Stromal cell of bone marrow (primary cell): ENCODE results near the gene MSMO1.

ENCODE experiments used
- DNase-seq: peaks from one replicate; pipeline ENCODE4 v3.0.0-alpha.2; 2012; ENCODE audit warnings: low read depth

The MSMO1 gene

DNA sequence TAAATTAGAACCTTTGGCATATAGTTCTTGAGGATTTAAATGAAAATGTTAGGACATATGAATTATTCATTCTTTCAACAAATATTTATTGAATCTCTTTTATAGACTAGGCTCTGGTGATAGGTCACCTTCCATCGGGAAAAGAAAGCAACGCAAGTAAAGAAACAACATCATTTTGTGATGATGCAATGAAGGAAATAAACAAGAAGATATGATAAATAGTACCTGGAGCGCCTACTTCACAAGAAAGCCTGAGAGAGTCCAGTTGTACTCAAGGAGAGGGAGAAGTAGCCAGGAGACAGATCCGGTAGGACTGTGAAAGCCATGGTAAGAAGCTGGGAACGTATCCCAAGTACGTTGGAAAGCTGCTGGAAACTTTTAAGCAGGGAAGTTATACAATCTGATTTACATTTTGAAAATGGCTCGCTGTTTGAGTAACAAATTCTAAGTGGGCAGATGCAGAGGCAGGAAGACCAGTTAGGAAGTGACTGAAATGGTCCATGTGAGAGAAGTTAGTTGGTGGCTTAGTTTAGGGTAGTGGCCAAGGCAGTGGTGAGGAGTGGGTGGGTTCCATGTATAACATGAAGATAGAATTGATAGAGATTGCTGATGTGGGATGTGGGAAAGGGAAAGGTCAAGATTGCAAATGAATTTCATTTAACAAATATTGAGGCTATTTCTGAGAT lies 33.7 kb downstream of the MSMO1 start:
- DNase-seq: no peak

DNA sequence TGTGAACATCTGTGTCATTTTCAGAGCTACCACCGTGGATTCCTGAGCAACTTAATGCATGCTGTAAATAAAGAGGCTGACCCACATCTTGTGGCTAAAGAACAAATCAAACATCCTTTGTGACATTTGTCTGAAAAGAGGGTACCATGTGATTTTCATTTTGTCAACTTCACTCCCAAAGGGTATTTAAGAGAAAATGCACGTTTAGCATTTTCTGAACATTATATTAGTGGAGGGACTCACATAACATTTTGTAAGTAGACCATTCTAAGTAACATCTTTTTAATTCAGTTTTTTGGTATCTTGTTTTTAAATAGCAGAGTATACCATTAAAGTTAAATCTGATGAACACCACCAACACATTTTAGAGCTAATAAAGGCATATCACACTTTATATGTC lies 34.3 kb downstream of the MSMO1 start:
- no peak for DNase-seq

DNA sequence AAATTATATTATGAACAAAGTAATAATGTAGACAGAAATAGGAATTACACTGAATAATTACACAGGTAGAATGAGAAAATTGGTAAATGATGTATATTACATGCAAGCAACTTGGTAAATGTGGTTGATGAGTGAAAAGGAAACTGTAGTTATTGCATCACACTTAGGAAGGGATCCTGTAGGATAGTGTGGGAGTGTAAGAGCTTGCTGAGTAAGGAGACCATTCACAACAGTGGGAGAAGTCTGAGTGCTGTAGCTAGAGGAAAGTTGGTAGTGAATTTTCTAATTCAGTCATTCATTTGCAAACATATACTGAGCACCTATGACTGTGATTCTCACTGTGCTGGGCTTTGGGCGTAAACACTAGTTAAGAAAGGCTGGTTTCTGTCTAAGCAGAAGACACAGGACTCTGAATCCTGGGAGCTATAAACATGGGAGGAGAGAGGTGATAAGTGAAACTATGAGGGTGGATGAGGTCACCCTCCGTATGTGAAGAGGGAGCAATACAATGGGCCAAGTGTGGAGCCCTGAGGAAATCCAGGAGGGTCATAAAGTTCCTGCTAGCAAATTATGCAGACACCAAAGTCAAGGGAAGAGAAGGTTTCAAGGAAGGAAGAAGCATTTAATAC lies 37.1 kb downstream of the MSMO1 start:
- DNase-seq: no peak

DNA sequence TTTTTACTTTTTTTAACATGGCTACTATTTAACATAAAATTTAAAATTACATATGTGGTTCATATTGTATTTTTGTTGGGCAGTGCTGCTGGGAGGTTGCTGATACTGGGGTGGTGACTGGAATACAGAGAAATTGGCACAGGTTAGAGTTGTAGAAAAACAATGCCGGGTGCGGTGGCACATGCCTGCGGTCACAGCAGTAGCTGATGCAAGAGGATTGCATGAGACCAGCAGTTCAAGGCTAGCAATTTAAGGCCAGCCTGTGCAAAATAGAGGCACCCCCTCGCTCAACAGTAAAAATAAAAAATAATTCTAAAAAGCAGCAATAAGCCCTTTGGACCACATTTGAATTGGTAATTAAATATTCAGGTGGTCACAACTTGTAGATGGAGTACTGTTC lies 39.6 kb downstream of the MSMO1 start:
- DNase-seq: no peak

DNA sequence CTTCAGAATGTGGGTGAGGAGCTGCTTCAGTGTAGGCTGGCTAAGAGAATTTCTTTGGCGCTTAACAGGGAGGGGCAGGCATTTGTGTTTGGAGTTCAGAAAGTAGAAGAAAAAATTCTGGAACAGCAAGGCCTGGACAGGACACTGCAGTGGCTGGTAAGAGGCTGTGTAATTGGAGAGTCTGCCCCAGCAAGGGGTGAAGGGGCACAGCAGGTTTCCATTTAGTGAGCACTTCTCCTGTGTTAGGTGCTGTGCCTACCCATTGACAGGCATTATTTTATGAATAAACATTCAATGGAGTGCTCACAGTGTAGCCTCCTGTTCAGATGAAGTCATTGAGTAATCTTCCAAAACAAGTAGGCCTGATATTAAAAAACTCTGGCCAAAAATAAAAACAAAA lies 40.6 kb downstream of the MSMO1 start:
- DNase-seq: no peak

DNA sequence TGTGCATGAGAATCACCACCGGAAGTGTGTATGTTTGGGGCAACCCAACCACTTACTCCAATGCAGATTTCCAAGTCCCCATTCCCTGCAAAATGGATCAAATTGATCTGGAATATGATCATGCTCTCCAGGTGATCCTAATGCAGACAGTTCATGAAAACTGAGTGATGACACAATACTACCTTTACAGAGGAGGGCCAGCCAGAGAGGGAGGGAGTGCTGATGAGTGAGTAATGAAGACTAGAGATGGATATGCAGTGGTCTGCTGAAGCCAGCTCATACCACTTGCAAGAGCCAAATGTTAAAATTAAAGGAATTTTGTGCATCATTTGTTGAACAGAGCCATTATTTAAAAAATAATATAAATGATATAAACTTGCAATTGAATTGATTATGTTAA lies 41.1 kb downstream of the MSMO1 start:
- no peak for DNase-seq

DNA sequence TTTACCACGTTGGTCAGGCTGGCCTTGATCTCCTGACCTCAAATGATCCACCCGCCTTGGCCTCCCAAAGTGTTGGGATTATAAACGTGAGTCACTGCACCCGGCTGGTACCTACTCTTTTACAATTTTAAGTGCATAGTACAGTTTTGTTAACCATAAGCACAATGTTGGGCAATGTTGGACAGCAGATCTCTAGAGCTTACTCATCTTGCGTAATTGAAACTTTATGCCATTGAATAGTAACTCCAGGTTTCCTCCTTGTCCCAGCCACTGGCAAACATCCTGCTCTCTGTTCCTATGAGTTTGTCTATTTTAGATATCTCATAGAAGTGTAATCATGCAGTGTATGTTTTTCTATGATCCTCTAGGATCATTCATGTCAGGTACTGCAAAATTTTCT lies 42.1 kb downstream of the MSMO1 start:
- no peak for DNase-seq

DNA sequence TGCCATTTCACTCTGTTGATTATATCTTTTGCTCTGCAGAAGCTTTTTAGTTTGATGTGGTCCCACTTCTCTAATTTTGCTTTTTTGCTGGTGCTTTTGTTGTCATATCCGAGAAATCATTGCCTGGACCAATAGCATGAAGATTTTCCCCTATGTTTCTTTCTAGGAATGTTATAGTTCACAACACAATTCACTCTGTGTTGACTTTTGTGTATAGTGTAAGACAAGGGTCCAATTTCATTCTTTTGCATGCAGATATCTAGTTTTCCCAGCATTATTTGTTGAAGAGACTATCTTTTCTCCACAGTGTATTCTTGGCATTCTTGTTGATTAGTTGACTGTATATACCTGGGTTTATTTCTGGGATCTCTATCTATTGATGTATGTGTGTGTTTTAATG lies 43.1 kb downstream of the MSMO1 start:
- no peak for DNase-seq

DNA sequence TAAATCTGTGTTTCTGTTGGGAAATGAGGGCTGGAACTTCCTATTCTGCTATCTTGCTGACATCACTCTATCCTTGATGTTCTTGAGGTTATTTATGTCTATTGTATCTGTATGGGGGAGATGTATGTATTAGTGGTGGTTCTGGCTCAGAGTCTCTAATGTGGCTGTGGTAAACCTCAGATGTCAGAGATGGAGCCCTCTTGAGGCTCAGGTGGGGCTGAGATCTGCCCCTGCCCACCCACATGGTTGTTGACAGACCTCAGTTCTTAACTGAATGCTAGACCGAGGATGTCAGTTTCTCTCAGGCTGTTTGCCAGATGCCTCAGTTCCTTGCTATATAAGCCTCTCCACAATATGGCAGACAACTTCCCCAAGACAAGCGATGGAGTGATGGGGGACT lies 48.0 kb downstream of the MSMO1 start:
- no peak for DNase-seq

DNA sequence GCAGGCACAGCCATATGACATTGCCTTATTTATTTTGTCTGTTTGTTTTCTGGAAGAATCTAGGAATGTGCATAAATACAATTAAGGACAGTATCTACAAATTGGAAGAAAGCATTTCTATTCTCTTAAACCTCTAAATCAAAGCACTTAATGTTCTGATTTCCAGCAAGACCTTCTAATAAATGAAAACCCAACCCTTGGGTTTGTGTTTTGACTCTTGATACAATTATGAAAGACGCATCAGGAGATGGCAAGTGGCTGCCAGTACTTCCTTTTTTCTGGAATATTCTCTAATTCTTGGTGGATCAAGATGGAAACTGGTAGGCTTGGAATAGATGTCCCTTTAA lies 50.9 kb downstream of the MSMO1 start:
- no peak for DNase-seq

DNA sequence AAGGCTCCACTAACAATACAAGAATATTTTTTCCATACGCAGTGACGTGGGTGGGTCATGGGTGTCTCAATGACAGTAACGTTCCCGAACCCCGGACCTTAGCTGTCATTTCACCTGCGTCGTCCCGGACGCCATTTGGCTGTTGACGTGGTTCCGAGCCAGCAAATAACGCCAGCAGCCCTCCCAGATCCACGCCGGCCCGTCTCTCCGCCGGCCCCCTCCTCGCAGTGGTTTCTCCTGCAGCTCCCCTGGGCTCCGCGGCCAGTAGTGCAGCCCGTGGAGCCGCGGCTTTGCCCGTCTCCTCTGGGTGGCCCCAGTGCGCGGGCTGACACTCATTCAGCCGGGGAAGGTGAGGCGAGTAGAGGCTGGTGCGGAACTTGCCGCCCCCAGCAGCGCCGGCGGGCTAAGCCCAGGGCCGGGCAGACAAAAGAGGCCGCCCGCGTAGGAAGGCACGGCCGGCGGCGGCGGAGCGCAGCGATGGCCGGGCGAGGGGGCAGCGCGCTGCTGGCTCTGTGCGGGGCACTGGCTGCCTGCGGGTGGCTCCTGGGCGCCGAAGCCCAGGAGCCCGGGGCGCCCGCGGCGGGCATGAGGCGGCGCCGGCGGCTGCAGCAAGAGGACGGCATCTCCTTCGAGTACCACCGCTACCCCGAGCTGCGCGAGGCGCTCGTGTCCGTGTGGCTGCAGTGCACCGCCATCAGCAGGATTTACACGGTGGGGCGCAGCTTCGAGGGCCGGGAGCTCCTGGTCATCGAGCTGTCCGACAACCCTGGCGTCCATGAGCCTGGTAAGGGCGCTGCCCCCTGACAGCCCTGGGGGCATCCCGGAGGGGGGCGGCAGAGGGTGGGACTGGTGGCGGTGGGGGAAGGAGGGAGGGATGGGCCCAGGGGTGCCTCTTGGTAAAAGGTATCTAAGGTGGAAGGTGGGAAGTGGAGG lies 51.5 kb downstream of the MSMO1 start, which contains the start of gene CPE:
CPE (plus strand) TSS at position 264 of the 933 bp plus-strand sequence; CDS start at position 478, 214 bp downstream.
- no peak for DNase-seq

DNA sequence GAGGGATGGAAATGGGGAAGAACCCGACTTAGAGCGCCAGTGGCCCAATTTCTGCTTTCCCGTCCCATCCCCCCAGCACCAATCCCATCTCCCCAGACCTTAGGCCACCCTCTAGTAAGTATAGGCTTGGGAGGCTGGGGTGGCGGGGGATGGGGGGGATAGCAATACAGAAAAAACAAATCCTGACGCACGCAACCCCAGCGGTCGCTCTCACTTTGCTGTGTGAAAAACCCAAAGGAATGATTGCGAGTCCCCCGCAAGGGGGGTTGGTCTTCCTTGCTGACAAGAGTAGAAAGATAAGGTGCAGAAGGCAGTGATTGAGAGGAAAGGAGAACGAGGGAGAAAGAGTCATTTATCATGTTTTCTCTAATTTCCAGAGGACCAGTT lies 52.2 kb downstream of the MSMO1 start:
- DNase-seq: no peak

DNA sequence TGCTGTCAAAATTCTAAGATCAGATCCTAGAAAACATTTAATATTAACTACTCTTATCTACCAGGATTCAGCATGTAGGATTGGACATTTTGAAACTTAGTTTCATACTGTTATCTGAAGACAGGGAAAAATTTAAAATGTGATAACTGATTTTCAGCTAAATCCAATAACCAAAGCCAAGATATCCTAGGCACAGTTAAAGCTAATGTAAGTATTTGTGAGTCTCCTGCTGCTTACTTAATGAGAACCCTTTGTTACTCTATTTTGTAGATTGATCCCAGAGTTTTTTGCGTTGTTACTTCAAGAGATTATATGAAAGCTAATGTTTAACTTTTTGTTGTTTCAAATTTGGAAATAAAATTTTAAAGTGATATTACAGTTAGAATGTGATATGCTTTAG lies 53.3 kb downstream of the MSMO1 start:
- no peak for DNase-seq

DNA sequence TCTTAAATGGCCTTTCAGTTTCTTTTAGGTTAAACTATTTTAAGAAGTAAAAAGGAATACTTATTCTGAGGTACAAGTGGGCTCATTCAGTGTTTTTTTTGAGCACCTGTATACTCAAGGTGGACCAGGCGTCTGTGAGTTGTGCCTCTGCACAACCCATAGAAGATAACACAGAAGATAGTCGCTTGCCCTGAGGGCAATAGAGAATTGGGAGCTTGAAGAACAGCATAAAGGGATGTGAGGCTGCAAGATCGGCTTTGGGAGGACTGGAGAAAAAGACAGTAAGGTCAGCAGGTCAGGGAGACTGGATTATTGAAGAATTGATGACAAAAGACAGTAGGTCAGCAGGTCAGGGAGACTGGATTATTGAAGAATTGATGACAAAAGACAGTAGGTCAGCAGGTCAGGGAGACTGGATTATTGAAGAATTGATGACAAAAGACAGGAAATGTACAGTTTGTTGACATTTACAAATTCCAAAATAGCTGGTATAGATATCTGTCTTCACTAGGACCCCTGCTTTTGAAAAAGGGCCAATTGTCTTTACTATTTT lies 54.4 kb downstream of the MSMO1 start:
- no peak for DNase-seq

DNA sequence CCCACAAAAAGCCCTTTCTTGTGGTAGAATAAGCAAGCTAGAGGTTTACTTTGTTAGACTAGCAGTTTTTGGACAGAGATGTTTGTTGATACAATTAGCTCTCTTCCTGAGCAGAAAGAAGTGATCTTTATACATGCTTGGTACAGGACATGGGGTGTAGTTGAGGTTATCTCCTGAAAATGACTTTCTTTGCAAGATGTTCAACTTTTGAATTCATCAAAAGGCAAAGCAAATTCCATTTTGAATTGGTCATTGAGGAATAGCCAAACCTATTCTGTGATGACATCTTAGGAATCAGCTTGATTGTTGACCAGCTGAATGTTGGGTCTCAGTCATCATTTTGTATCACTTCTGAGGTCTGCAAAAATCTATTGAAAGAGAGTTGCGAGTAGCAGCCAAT lies 55.2 kb downstream of the MSMO1 start:
- DNase-seq: no peak

DNA sequence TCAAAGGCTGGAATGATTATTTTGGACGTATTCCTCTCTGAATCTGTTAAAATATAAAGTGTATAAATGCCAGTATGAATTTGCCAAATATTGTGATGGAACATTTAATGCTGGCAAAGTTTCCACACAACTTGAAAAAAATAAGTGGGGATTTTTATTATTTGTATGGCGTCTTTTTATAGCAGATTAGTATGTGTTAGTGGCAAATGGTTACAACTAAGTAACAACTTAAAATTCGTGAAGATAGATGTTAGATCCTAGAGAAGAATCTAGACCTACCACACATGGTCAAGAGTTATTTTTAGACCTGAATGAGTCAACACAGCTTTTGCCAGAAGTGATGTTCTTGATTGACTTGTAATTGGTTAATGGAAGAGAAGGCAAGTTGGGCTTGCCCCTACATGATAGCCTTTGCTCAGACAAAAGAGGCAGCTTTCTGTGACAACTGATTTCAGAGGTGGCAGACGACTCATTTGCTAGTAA lies 56.2 kb downstream of the MSMO1 start:
- DNase-seq: no peak

DNA sequence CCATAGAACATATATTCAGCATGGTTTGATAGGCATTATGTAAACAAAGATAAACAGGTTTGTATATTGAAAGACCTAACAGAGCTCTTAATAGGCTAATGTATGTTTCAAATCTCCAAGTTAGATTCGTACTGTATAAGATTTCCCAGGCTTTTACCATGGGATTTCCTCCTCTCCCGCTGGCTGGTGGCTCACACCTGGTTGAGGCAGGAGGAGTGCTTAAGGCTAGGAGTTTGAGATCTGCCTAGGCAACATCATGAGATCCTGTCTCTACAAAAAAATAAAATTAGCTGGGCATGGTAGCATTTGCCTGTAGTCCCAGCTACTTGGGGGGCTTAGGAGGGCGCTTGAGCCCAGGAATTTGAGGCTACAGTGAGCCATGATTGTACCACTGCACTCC lies 56.7 kb downstream of the MSMO1 start:
- no peak for DNase-seq

DNA sequence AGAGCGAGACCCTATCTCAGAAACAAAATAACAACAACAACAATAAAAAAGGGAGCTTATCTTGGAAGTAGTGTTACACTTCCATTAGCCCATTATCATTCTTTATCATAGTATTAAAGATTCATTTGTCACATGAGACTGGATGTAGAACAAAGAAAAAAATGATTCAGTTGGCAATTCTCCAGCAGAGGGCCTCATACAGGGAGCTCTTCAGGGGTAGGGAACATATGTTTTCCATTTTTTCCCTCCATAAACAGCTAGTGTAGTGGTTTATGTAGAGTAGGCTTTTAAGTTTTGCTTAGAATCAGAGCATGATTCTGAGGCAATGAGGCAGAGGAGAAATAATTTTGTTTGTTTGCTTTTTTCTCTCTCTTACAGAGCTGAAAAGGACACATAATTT lies 57.1 kb downstream of the MSMO1 start:
- DNase-seq: no peak

DNA sequence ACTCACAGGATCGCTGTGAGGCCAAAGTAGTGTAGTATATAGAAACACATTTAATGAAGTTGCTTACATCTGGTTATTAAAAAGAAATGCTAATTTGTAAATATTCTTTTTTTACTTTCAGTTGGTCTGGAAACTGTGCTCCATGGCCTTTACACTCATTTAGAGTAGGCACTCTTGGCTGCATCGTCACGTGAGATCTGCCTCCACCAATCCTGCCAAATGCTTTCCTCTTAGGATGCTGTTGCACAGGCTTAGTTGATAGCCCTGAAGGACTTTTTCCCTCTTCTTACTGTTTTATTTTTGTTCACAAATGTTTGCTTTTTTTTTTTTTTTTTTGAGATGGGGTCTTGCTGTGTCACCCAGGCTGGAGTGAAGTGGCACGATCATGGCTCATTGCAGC lies 57.7 kb downstream of the MSMO1 start:
- DNase-seq: no peak

DNA sequence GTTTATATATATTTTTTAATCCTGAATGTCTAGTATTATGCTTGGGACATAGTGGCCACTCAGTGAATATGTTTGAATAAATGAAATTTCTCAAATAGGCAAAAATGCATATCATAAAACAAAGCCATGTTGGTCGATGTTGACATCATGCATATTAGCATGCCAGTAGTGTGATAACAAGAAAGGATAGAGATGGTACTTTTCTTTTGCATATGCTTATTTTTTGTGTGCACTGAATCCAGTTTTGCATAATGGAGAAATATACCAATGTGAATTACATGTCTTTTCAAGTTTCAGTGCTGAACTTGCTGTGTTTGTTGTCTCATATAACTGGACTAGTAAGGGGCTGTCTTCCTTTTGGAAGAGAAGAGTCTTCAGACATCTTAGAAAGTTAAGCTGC lies 58.9 kb downstream of the MSMO1 start:
- no peak for DNase-seq

DNA sequence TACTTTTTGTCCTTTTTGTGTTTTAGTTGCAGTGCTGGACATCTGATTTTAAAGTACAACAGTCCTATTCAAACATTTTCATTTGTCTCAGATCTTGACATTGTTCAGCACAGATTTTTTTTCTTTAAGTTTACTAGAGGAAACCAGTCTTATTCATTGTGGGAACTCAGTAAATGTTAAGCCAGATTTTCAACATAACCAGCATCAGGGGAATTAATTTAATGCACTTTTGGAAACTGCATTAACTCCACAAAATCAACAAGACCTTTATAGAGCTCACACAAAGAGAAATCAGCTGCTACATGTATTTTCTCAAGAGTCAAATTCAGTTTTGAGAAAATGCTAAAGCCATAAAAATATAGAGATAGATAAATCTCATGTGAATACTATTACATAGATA lies 61.3 kb downstream of the MSMO1 start:
- DNase-seq: no peak
